22Rv1 (cell line): ENCODE results near the gene FLVCR2.

Experiments
- H3K27ac ChIP-seq: fragments of 450-650 bp; 2 replicates; pipeline ENCODE4 v1.5.1; 2017
- CTCF ChIP-seq: fragments of 450-650 bp; IDR thresholded peaks from 2 replicates; pipeline ENCODE4 v1.5.1; 2017; ENCODE audit warnings: mild to moderate bottlenecking
- ZFX ChIP-seq: fragments of 450-650 bp; IDR thresholded peaks from 2 replicates; pipeline ENCODE4 v1.6.1; 2017; ENCODE audit warnings: antibody characterized with exemption, borderline replicate concordance

FLVCR2 gene

GRCh38 chr14:75645056-75645455, 66.6 kb downstream of the FLVCR2 start:
- TF ChIP-seq CTCF: no peak
- TF ChIP-seq ZFX: no peak
- peak overlapping the region; percentile 55 for H3K27ac ChIP-seq

- H3K27ac ChIP-seq: no peak overlapping the region
- TF ChIP-seq ZFX (no peak), CTCF (no peak)
Measured at GRCh38 chr14:75646762-75647161, 68.3 kb downstream of the FLVCR2 start.

- H3K27ac ChIP-seq: no peak overlapping the region; the same call in 1 of the 2 replicates
- TF ChIP-seq ZFX: no peak
Measured at GRCh38 chr14:75647640-75648039, 69.2 kb downstream of the FLVCR2 start.

GRCh38 chr14:75648066-75648838, 69.8 kb downstream of the FLVCR2 start:
- TF ChIP-seq ZFX: no peak
- no peak for TF ChIP-seq CTCF
- peak overlapping the region; percentile 42 for H3K27ac ChIP-seq

GRCh38 chr14:75649337-75649736, 70.9 kb downstream of the FLVCR2 start:
- TF ChIP-seq CTCF: no peak
- no peak for TF ChIP-seq ZFX
- no peak overlapping the region; the same call in 1 of the 2 replicates for H3K27ac ChIP-seq

- TF ChIP-seq CTCF: no peak
- TF ChIP-seq ZFX: no peak
- H3K27ac ChIP-seq: no peak overlapping the region
Measured at GRCh38 chr14:75649773-75650172, 71.4 kb downstream of the FLVCR2 start.

- TF ChIP-seq CTCF: no peak
- no peak for TF ChIP-seq ZFX
- no peak overlapping the region for H3K27ac ChIP-seq
Measured at GRCh38 chr14:75650253-75651058, 72.0 kb downstream of the FLVCR2 start.
